HepG2 (cell line): ENCODE results near the gene SPTB.

Experiments used
- BHLHE40 ChIP-seq: IDR thresholded peaks from 2 replicates; pipeline ENCODE4 v1.6.1; 2011; ENCODE audit warnings: low read length, improper control_type of control experiment
- CEBPB ChIP-seq: IDR thresholded peaks from 2 replicates; pipeline ENCODE4 v1.6.1; 2011; ENCODE audit warnings: low read depth, low read length, improper control_type of control experiment, borderline replicate concordance
- CTCF ChIP-seq: sonication (generic); formaldehyde crosslinking; IDR thresholded peaks from 2 replicates; pipeline ENCODE4 v1.5.0; 2020; ENCODE audit warnings: mild to moderate bottlenecking, missing genetic modification reagents, moderate library complexity
- EP300 ChIP-seq, 3 experiments: sonication (generic) in 1 of 3; formaldehyde crosslinking in 1 of 3; IDR thresholded peaks; 2 replicates each; pipeline versions ENCODE4 v1.5.1 to v1.6.1; 2011 to 2020; ENCODE audit warnings: low read depth in 2 of 3, low read length in 2 of 3, borderline replicate concordance in 1 of 3, improper control_type of control experiment in 1 of 3, mild to moderate bottlenecking in 1 of 3, missing genetic modification reagents in 1 of 3, moderate library complexity in 1 of 3
- SMC3 ChIP-seq: IDR thresholded peaks from 2 replicates; pipeline ENCODE4 v1.6.1; 2011; ENCODE audit warnings: low read length, improper control_type of control experiment
- TF ChIP-seq, protein P1 (sequence below): sonication (generic); formaldehyde crosslinking; IDR thresholded peaks from 2 replicates; pipeline ENCODE4 v1.8.1; 2023; ENCODE audit warnings: mild to moderate bottlenecking, inconsistent platforms, moderate library complexity, missing genetic modification reagents, borderline replicate concordance

- TF ChIP-seq, protein P1, sequence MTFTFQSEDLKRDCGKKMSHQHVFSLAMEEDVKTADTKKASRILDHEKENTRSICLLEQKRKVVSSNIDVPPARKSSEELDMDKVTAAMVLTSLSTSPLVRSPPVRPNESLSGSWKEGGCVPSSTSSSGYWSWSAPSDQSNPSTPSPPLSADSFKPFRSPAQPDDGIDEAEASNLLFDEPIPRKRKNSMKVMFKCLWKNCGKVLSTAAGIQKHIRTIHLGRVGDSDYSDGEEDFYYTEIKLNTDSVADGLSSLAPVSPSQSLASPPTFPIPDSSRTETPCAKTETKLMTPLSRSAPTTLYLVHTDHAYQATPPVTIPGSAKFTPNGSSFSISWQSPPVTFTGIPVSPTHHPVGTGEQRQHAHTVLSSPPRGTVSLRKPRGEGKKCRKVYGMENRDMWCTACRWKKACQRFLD (CRISPR knock-in tag): no peak
- TF ChIP-seq BHLHE40 (no peak), SMC3 (no peak), CTCF (CRISPR knock-in tag) (no peak), CEBPB (no peak), EP300 (IDR thresholded peaks at IDR 0.05; ENCODE audit: low read depth in 2 of 2, low read length in 2 of 2) (no peak), EP300 (CRISPR knock-in tag; IDR thresholded peaks at IDR 0.05; ENCODE audit: borderline replicate concordance) (no peak)
Observed at GRCh38 chr14:64867182-64867581, 12.5 kb downstream of the SPTB start.
